COLO668 (cell line): ENCODE data around the gene B3GAT3.
A peak's percentile ranks its signal among the peaks of the same experiment; 100 is the strongest.
"Not testable (repeated sequence)": the region's sequence is repeated elsewhere in the genome, so short reads cannot be mapped to it uniquely, and the experiment has no call there.

Experiments used
- DNase-seq: peaks from one replicate; lab custom pipeline; 2025; ENCODE audit not compliant: unreplicated experiment; lab: John Stamatoyannopoulos, UW

B3GAT3 gene

GRCh38 chr11:62604460-62605120 lies 17.2 kb downstream of the B3GAT3 start:
- no peak for DNase-seq

GRCh38 chr11:62603776-62604299 lies 17.9 kb downstream of the B3GAT3 start:
- no peak for DNase-seq

GRCh38 chr11:62603072-62603408 lies 18.7 kb downstream of the B3GAT3 start:
- peak; percentile 44 for DNase-seq

- DNase-seq: peak; percentile 84
Measured at GRCh38 chr11:62602141-62603071, 19.4 kb downstream of the B3GAT3 start.

DNA sequence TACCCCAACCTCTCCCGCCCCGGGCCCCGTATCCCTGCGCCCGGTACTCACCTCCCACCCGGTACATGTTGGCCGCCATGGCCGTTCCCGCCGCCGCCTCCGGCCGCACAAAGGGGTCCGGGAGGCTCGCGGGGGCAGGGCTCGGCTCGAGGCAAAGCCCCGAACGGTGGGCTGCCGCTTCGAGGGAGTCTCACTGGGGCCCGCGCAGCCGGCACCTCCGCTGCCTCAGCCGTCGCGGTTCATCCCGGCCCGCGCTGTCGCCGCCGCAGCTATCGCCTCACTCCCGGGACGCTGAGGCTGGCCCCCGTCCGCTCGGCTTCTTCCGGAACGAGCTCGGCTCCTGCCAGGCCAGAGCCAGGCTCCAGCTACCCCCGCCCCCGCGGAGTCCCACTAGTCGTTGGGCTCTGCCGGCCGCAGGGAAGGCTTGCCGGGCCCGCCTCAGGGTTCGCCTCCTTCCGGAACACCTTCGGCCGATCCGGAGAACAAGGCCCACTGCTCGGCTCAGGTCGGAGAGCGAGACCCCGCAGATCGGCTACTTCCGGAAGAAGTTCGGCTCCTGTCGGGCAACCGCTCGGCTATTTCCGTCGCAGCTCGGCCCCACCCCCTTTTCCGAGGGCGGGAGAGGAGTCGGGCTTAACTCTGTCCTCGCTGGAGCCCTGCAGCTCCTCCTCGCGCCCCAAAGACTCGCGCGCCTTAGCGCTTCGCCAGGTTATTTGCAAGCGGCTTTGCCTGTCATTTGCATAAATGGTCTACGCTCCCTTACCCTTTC lies 20.2 kb downstream of the B3GAT3 start, which contains the start of gene MTA2:
TSS of gene MTA2 (minus strand) at position 494 of the 769 bp plus-strand sequence. CDS start at position 79, 415 bp downstream.
- peak; percentile 97 for DNase-seq

DNA sequence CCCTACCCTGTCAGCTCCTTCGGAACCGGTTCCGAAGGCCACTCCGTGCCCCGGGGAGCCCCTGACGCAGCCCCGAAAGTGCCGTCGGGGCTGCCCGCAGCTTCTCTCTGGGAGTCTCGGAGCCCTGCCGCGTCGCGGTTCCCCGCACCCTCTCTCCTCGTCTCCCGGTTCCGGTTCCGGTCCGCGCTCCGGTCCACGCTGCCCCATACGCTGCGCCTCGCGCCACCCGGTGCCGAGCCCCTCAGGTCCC lies 20.7 kb downstream of the B3GAT3 start:
- peak; percentile 58 for DNase-seq

- no peak for DNase-seq
Measured at GRCh38 chr11:62600367-62601121, 21.2 kb downstream of the B3GAT3 start.

DNA sequence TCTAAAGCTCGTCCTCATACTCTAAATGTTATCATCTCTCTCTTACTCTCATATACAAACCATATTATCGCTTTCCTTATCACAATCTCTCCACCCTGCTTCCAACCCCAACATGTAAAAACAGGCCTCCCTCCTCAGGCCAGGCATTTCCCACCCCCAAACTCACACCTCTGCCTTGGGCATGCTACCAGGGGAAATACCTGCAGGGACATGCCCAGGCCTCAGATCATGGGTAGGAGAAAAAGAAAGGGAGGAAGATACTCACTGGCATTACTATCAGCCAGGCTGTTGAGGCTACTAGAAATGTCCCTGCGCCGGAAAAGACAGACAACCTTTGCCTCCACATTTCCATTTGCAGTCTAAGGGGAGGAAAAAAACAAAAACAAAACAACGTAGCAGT lies 21.9 kb downstream of the B3GAT3 start:
- no peak for DNase-seq

DNA sequence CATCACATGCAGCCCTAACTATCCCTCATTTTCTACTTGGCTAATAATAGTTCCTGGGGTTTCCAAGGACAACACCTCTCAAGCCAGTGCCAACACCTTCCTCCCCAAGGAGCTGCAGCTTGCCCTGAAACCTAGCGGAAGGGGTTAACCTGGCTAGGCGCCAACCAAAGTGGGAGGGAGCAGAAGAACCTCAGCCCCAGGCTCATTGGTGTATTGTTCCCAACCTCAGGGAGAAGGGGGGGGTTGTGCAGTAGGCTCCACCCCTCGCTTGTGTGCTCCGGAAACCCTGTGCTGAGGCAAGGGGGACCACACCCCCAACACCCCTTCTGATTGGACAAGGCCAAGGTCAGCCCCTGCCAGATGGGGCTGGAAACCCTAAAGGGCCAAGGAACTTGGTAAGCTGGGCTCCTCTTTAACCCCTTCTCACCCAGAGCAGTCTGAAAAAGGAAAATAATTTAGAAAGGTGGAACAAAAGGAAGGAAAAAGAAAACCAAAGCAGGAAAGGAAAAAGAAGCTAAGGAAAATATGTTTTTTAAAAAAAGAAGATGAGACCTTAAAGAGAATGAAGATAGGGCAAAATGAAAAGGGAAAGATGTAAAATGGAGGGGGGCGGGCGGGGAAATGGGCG lies 22.6 kb downstream of the B3GAT3 start:
- DNase-seq: peak; percentile 84

- no peak for DNase-seq
Measured at GRCh38 chr11:62595124-62595523, 26.7 kb downstream of the B3GAT3 start.

- DNase-seq: peak; percentile 76
Measured at GRCh38 chr11:62593434-62594044, 28.2 kb downstream of the B3GAT3 start.

DNA sequence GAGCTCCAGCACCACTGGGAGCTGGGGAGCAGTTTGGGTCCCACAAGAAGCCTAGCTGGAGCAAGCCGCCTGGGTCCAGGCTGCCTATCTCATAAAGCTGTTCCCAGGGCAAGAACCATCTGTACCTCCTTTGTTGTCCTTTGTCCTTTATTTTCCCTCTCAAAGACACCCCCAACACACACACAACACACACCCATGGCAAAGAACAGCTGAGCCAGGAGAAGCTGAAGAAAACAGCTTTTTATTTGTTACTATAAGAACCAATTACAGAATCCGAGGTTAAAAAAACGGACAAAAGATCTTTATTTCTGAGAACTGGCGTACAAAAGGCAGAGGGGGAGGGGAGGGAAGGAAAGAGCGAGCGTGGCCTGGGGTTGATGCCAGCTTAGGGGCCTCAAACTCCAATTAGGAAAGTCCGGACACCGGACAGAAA lies 28.8 kb downstream of the B3GAT3 start:
- no peak for DNase-seq

DNA sequence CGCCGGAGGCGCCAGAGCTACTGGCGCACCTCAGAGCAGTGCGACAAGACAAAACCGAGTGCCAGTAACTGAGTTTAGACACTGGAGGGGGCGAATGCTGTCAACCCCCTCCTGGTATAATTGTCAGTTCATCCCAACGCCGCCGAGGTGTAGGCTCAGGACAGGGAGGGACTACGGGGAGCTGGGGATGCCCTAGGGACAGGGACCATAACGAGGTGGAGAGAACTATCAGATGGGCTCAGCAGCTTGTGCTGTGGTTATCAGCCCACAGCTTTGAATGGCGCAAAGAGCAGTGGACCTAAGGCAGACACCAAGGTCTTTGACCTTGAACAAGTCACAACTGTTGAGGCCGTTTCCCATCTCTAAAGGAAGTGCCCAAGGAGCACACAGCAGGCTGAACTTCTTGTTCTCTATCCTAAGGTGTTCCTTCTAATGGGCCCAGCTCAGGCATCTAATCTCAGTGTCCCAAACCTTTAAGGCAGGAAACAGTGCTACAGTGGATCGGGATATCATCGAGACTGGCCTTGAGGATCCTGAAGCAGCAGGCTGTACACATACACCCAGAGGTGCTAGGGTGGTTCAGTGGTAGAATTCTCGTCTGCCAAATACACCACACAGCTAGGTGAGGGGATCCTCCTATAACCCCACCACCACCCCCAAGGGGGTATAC lies 29.5 kb downstream of the B3GAT3 start:
- DNase-seq: no peak

DNA sequence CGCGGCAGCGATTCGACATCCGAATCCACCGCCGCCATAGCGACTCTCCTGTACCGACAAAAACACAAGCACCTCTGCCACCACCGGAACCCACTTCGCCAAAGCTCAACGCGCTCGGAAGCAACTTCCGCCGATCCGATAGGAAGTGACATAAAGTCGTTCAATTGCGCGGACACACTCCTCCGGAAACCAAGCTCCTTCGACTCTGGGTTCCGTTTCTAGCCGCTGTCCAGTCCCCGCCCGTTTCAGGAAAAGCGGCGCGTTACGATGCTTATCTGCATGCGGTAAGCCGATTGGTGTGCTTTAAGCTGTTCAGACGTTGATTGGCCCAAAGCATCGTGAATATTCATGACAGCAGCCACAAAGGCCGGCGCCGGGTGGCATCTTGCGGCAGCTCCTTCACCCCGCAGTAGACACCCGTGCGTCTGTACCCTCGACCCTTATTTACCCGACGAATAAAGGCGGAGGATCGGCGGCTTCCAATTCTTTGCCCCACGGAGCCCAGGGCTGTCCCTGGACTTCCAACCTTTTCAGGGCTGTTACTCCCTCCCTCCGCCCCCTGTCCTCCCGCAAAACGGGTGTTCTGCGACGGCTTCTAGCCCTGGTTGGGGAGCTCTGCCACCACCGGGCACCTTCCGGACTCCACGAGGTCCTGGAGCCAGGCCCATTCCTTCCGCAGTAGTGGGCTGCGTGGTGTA lies 30.2 kb downstream of the B3GAT3 start, which contains the start of gene TUT1:
TSS of gene TUT1 (minus strand) at position 76 of the 698 bp plus-strand sequence. CDS start at position 38, 38 bp downstream.
- peak; percentile 97 for DNase-seq

DNA sequence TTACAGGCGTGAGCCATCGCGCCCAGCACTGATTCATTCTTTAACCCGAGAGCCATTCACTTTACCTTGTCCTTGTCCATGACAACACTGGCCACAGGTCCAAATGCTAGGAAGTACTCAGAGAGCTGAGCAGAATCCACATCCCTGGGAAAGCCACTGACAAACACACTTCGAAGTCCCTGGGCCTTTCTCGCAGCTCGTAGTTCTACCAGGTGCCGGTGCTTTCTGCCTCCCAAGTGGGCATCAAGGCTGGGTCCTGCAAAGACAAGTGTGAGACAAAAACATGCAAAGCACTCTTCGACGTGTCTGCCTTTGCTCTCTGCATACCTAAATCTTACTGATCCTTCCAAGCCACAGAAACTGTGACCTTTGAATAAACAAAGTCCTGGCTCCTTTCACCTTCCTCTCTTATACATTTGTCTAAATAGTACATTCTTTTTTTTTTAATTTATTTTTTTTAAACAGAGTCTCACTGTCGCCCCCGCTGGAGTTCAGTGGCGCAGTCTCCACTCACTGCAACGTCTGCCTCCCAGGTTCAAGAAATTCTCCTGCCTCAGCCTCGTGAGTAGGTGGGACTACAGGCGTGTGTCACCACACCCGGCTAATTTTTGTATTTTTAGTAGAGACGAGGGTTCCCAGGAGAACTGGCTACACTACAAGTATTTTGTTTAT lies 32.7 kb downstream of the B3GAT3 start:
- DNase-seq: no peak

DNA sequence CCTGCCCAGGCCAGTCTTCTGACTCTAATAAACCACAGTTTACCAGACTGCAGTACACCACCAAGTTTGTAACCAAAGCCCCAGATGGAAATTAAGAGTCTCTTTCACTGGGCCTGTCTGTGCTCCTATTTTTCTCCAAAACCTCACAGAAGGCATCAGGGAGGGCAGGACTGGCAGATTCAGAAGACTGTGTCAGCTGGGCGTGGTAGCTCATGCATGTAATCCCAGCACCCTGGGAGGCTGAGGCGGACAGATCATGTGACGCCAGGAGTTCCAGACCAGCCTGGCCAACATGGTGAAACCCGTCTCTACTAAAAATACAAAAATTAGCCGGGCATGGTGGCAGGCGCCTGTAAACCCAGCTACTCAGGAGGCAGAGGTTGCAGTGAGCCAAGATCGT lies 36.4 kb downstream of the B3GAT3 start:
- DNase-seq: not testable (repeated sequence)

GRCh38 chr11:62581735-62582134 lies 40.1 kb downstream of the B3GAT3 start:
- DNase-seq: not testable (repeated sequence)
